MM.1S (cell line): ENCODE measurements around the gene UXS1.

ENCODE experiments used
- EZH2 ChIP-seq: fragments of 300-600 bp; sonication (generic); optimal IDR thresholded peaks from 2 replicates; pipeline ENCODE3; 2017; ENCODE audit warnings: low read depth, mild to moderate bottlenecking, antibody characterized with exemption, low read length, mixed read lengths
- EZH2phosphoT487 ChIP-seq: fragments of 300-600 bp; sonication (generic); IDR thresholded peaks from 2 replicates; pipeline ENCODE4 v1.6.1; 2018; ENCODE audit warnings: antibody characterized with exemption, low read length
- TF ChIP-seq, protein P1 (sequence below): fragments of 300-600 bp; sonication (generic); IDR thresholded peaks from 2 replicates; pipeline ENCODE4 v1.5.1; 2016; ENCODE audit warnings: antibody characterized with exemption, low read length, mixed read lengths

DNA sequence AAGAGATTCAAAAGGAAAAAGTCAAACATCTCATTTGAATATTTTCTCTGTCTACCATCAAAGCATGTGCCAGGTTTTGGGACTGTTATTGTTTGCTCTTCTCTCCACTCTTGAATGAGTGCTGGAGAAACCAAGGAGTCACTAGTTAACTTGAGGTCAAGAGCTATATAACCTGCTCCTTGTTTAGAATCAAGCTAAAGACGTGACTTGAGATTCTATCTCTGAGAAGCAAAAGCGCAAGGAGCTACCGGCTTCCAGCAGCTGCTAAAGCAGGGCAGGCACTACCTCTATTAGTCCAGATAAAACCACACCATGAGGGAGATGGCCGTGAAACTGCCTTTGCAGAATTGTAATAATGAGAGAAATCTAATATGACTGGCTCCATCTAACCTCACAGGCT lies 36.0 kb downstream of the UXS1 start:
- TF ChIP-seq EZH2 (no peak), EZH2phosphoT487 (no peak)
- TF ChIP-seq, protein P1, sequence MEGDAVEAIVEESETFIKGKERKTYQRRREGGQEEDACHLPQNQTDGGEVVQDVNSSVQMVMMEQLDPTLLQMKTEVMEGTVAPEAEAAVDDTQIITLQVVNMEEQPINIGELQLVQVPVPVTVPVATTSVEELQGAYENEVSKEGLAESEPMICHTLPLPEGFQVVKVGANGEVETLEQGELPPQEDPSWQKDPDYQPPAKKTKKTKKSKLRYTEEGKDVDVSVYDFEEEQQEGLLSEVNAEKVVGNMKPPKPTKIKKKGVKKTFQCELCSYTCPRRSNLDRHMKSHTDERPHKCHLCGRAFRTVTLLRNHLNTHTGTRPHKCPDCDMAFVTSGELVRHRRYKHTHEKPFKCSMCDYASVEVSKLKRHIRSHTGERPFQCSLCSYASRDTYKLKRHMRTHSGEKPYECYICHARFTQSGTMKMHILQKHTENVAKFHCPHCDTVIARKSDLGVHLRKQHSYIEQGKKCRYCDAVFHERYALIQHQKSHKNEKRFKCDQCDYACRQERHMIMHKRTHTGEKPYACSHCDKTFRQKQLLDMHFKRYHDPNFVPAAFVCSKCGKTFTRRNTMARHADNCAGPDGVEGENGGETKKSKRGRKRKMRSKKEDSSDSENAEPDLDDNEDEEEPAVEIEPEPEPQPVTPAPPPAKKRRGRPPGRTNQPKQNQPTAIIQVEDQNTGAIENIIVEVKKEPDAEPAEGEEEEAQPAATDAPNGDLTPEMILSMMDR = no peak
